ENCODE measurements around the gene TRABD2B. TPM values are rescaled to one million over a fixed set of nuclear protein-coding genes. Genes with fewer than 3 reads are reported as not detected.

Gene TRABD2B
- total RNA-seq, 1 donor = under 0.01 TPM

DNA sequence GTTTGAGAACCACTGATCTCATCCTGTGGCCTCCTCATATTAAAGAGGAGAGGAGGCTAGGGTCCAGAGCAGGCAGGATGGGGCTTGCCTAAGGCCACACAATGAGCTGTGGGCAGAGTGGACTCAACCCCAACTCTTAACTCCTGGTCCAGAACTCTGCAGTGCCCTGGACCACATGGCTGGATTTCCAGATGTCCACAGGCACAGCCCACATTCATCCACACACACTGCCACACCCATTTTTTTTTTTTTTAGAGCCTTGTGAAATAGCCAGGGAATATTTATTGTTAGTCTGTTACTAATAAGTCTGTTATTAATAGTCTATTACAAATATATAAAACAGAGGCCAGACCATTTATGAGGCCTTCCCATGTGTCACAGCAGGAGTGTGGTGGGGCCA is 192.2 kb downstream of the TRABD2B start:
- Histone ChIP-seq H3K27ac (ENCODE audit: low read depth, low read length) (no peak overlapping the region), H3K79me2 (ENCODE audit: insufficient read depth, low read length) (no peaks in the 10 kb centered on the region), H3K4me3 (ENCODE audit: insufficient read depth, low read length) (no peak overlapping the region), H3K27me3 (ENCODE audit: insufficient read depth, low read length) (no peaks in the 10 kb centered on the region), H3K4me1 (ENCODE audit: insufficient read depth, low read length) (no peaks in the 10 kb centered on the region), H3K4me2 (ENCODE audit: insufficient read depth, low read length) (no peak overlapping the region), H2AFZ (ENCODE audit: low read length) (no peak overlapping the region), H4K20me1 (ENCODE audit: insufficient read depth, low read length) (no peaks in the 10 kb centered on the region), H3K9me3 (ENCODE audit: low read depth, low read length) (no peaks in the 10 kb centered on the region), H3K36me3 (ENCODE audit: insufficient read depth, low read length) (no peaks in the 10 kb centered on the region)
- no peak for TF ChIP-seq CTCF (IDR thresholded peaks at IDR 0.05; ENCODE audit: extremely low read depth, low read depth, low read length)
- no peak for DNase-seq (ENCODE audit: insufficient read length, low spot score, missing footprints)

GRCh38 chr1:47803815-47804501 is 193.2 kb downstream of the TRABD2B start:
- no peak for DNase-seq (ENCODE audit: insufficient read length, low spot score, missing footprints)
- H3K27ac ChIP-seq (ENCODE audit: low read depth, low read length) = no peak overlapping the region
- H3K79me2 ChIP-seq (ENCODE audit: insufficient read depth, low read length) = no peaks in the 10 kb centered on the region
- no peaks in the 10 kb centered on the region for H4K20me1 ChIP-seq (ENCODE audit: insufficient read depth, low read length)
- no peaks in the 10 kb centered on the region for H3K4me1 ChIP-seq (ENCODE audit: insufficient read depth, low read length)
- no peak overlapping the region for H3K4me3 ChIP-seq (ENCODE audit: insufficient read depth, low read length)
- H3K4me2 ChIP-seq (ENCODE audit: insufficient read depth, low read length) = no peak overlapping the region
- no peak for TF ChIP-seq CTCF (IDR thresholded peaks at IDR 0.05; ENCODE audit: extremely low read depth, low read depth, low read length)
- no peaks in the 10 kb centered on the region for H3K27me3 ChIP-seq (ENCODE audit: insufficient read depth, low read length)
- H3K9me3 ChIP-seq (ENCODE audit: low read depth, low read length) = no peaks in the 10 kb centered on the region
- H3K36me3 ChIP-seq (ENCODE audit: insufficient read depth, low read length) = no peaks in the 10 kb centered on the region
- no peak overlapping the region for H2AFZ ChIP-seq (ENCODE audit: low read length)

DNA sequence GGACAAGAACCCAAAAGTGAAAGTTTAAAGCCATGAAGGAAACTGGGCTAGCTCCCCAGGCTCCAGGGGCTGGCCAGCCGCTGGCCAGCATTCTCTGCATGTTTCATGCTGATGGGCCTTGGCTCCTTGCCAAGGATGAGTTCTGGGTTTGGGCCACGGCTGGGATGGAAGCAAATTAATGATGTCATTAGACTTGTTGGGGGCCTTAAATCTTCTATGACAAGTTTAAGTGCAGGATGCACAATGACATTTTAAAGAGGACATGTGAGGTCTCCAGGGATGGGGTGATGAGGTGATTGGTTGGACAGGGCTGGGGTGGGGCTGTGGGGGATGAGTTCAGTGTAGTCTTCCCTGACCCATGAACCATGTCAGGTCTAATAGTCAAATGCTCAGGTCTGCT is 199.6 kb downstream of the TRABD2B start:
- no peaks in the 10 kb centered on the region for H3K9me3 ChIP-seq (ENCODE audit: low read depth, low read length)
- H3K27me3 ChIP-seq (ENCODE audit: insufficient read depth, low read length) = no peaks in the 10 kb centered on the region
- no peak overlapping the region for H3K27ac ChIP-seq (ENCODE audit: low read depth, low read length)
- no peaks in the 10 kb centered on the region for H3K4me1 ChIP-seq (ENCODE audit: insufficient read depth, low read length)
- peak; percentile 22 for DNase-seq (ENCODE audit: insufficient read length, low spot score, missing footprints)
- H3K4me3 ChIP-seq (ENCODE audit: insufficient read depth, low read length) = no peak overlapping the region
- H3K36me3 ChIP-seq (ENCODE audit: insufficient read depth, low read length) = no peaks in the 10 kb centered on the region
- H2AFZ ChIP-seq (ENCODE audit: low read length) = no peak overlapping the region
- no peaks in the 10 kb centered on the region for H4K20me1 ChIP-seq (ENCODE audit: insufficient read depth, low read length)
- H3K4me2 ChIP-seq (ENCODE audit: insufficient read depth, low read length) = no peak overlapping the region
- no peak for TF ChIP-seq CTCF (IDR thresholded peaks at IDR 0.05; ENCODE audit: extremely low read depth, low read depth, low read length)
- no peaks in the 10 kb centered on the region for H3K79me2 ChIP-seq (ENCODE audit: insufficient read depth, low read length)

DNA sequence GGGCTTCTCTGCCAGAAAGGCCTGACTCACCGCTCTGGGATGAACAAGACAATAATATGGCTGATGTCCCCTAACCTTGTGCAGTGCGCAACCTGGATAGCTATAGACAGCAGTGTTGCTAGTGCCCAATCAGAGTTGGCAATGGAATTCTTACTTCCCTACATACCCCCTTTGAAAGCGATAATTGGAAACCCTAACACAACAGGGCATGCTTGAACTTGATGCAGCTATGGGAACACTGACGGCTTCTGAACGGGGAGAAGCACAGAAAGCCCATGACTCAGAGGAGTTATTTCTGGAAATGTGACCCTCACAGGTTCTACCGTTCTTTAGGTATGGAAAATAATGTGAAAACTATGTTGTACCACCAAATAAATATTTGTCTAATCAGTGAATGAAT is 200.6 kb downstream of the TRABD2B start:
- Histone ChIP-seq H3K9me3 (ENCODE audit: low read depth, low read length) (no peaks in the 10 kb centered on the region), H3K27ac (ENCODE audit: low read depth, low read length) (no peak overlapping the region), H3K27me3 (ENCODE audit: insufficient read depth, low read length) (no peaks in the 10 kb centered on the region), H3K4me3 (ENCODE audit: insufficient read depth, low read length) (no peak overlapping the region), H3K4me1 (ENCODE audit: insufficient read depth, low read length) (no peaks in the 10 kb centered on the region), H4K20me1 (ENCODE audit: insufficient read depth, low read length) (no peaks in the 10 kb centered on the region), H3K79me2 (ENCODE audit: insufficient read depth, low read length) (no peaks in the 10 kb centered on the region), H3K4me2 (ENCODE audit: insufficient read depth, low read length) (no peak overlapping the region), H2AFZ (ENCODE audit: low read length) (no peak overlapping the region), H3K36me3 (ENCODE audit: insufficient read depth, low read length) (no peaks in the 10 kb centered on the region)
- peak; percentile 67 for DNase-seq (ENCODE audit: insufficient read length, low spot score, missing footprints)
- TF ChIP-seq CTCF (IDR thresholded peaks at IDR 0.05; ENCODE audit: extremely low read depth, low read depth, low read length) = no peak

Measured in osteoblast (primary cell).